ENCODE results near the gene PHIP. TPM values are rescaled to one million over a fixed set of nuclear protein-coding genes. Genes with fewer than 3 reads are reported as not detected.

Gene PHIP
- total RNA-seq, 2 experiments from 2014 or later: 23.0 to 23.5 TPM

- DNase-seq: no peak
- Mint-ChIP-seq H3K27me3 (ENCODE audit: low read depth) (no peaks in the 10 kb centered on the region), H3K4me3 (no peak overlapping the region), H3K9me3 (no peaks in the 10 kb centered on the region), H3K4me1 (ENCODE audit: low read depth) (peaks cover 18% of the 10 kb centered on the region), H3K27ac (no peak overlapping the region), H3K36me3 (ENCODE audit: low read depth) (peaks cover 6% of the 10 kb centered on the region)
- intact Hi-C loops (cut with micrococcal nuclease): no loop called here
- CTCF ChIA-PET: interaction anchor here (1.5 kb wide), 2 partner anchors 9 to 11 kb away, joined by 3 to 5 read pairs; no protein-coding TSS in a partner anchor
These were observed 11.7 kb downstream of the PHIP start for GRCh38 chr6:79066330-79066729.

DNA sequence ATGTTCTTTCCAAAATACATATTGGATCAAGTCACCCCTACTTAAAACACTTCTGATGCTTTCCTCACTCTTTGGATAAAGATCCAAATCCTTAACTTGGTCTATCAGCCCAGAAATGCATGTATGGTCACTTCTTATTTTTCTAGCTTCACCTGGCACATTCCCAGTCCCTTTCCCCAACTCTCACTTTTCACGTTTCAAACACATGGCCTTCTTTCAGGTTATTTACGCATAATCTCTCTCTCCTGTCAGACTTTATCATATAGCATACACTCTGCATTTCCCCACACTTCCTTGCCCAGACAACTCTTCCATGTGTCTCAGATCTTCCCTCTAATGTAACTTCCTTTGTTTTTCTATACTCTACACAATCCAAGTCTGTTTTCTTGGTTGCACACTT is 12.8 kb downstream of the PHIP start:
- H3K27ac Mint-ChIP-seq: no peak overlapping the region
- H3K4me3 Mint-ChIP-seq: no peak overlapping the region
- H3K36me3 Mint-ChIP-seq (ENCODE audit: low read depth): peaks cover 3% of the 10 kb centered on the region
- no peaks in the 10 kb centered on the region for H3K27me3 Mint-ChIP-seq (ENCODE audit: low read depth)
- peaks cover 9% of the 10 kb centered on the region for H3K4me1 Mint-ChIP-seq (ENCODE audit: low read depth)
- CTCF ChIA-PET: interaction anchor here (1.5 kb wide), 2 partner anchors 10 kb away, joined by 3 to 5 read pairs; no protein-coding TSS in a partner anchor
- H3K9me3 Mint-ChIP-seq: no peaks in the 10 kb centered on the region
- DNase-seq: no peak
- intact Hi-C loops (cut with micrococcal nuclease): no loop called here

- no peak for DNase-seq
- Mint-ChIP-seq H3K4me3 (no peak overlapping the region), H3K36me3 (ENCODE audit: low read depth) (peaks cover 5% of the 10 kb centered on the region), H3K27me3 (ENCODE audit: low read depth) (no peaks in the 10 kb centered on the region), H3K27ac (no peak overlapping the region), H3K4me1 (ENCODE audit: low read depth) (peaks cover 8% of the 10 kb centered on the region), H3K9me3 (no peaks in the 10 kb centered on the region)
- CTCF ChIA-PET: interaction anchor here (1.5 kb wide), 2 partner anchors 9 to 11 kb away, joined by 3 to 5 read pairs; no protein-coding TSS in a partner anchor
- intact Hi-C loops (cut with micrococcal nuclease): no loop called here
These were observed 13.4 kb downstream of the PHIP start for GRCh38 chr6:79064635-79065034.

- no peak for DNase-seq
- Mint-ChIP-seq H3K36me3 (ENCODE audit: low read depth) (peaks cover 11% of the 10 kb centered on the region), H3K4me1 (ENCODE audit: low read depth) (peaks cover 4% of the 10 kb centered on the region), H3K4me3 (no peak overlapping the region), H3K9me3 (no peaks in the 10 kb centered on the region), H3K27me3 (ENCODE audit: low read depth) (no peaks in the 10 kb centered on the region), H3K27ac (no peak overlapping the region)
- CTCF ChIA-PET: interaction anchor here (1.0 kb wide), 1 partner anchor 8 kb away, joined by 3 read pairs; no protein-coding TSS in a partner anchor
- intact Hi-C loops (cut with micrococcal nuclease): no loop called here
These were observed 15.3 kb downstream of the PHIP start for GRCh38 chr6:79062708-79063107.

- Mint-ChIP-seq H3K27ac (no peak overlapping the region), H3K4me3 (no peak overlapping the region), H3K4me1 (ENCODE audit: low read depth) (peaks cover 12% of the 10 kb centered on the region), H3K36me3 (ENCODE audit: low read depth) (peaks cover 42% of the 10 kb centered on the region), H3K9me3 (no peaks in the 10 kb centered on the region), H3K27me3 (ENCODE audit: low read depth) (no peaks in the 10 kb centered on the region)
- DNase-seq: no peak
- CTCF ChIA-PET: no interaction called here
- intact Hi-C loops (cut with micrococcal nuclease): no loop called here
These were observed 20.3 kb downstream of the PHIP start for GRCh38 chr6:79057746-79058145.

GRCh38 chr6:79056226-79056625 is 21.8 kb downstream of the PHIP start:
- CTCF ChIA-PET: interaction anchor here (1.2 kb wide), 1 partner anchor 9 kb away, joined by 5 read pairs; no protein-coding TSS in a partner anchor
- intact Hi-C loops (cut with micrococcal nuclease): no loop called here
- peaks cover 15% of the 10 kb centered on the region for H3K4me1 Mint-ChIP-seq (ENCODE audit: low read depth)
- H3K27me3 Mint-ChIP-seq (ENCODE audit: low read depth): no peaks in the 10 kb centered on the region
- H3K27ac Mint-ChIP-seq: no peak overlapping the region
- peaks cover 52% of the 10 kb centered on the region for H3K36me3 Mint-ChIP-seq (ENCODE audit: low read depth)
- no peak overlapping the region for H3K4me3 Mint-ChIP-seq
- peaks cover 5% of the 10 kb centered on the region for H3K9me3 Mint-ChIP-seq
- DNase-seq: no peak

- H3K27ac Mint-ChIP-seq: no peak overlapping the region
- H3K4me3 Mint-ChIP-seq: no peak overlapping the region
- intact Hi-C loops (cut with micrococcal nuclease): no loop called here
- H3K4me1 Mint-ChIP-seq (ENCODE audit: low read depth): peaks cover 19% of the 10 kb centered on the region
- H3K27me3 Mint-ChIP-seq (ENCODE audit: low read depth): no peaks in the 10 kb centered on the region
- DNase-seq: peak; percentile 21
- peaks cover 34% of the 10 kb centered on the region for H3K36me3 Mint-ChIP-seq (ENCODE audit: low read depth)
- H3K9me3 Mint-ChIP-seq: peaks cover 5% of the 10 kb centered on the region
- CTCF ChIA-PET: interaction anchor here (0.6 to 0.7 kb wide), 3 partner anchors 12 to 938 kb away, joined by 3 to 5 read pairs (median 4); no protein-coding TSS in a partner anchor
These were observed 29.4 kb downstream of the PHIP start for GRCh38 chr6:79048611-79049010.

GRCh38 chr6:79047072-79047471 is 31.0 kb downstream of the PHIP start:
- CTCF ChIA-PET: no interaction called here
- Mint-ChIP-seq H3K27me3 (ENCODE audit: low read depth) (no peaks in the 10 kb centered on the region), H3K4me1 (ENCODE audit: low read depth) (peaks cover 28% of the 10 kb centered on the region), H3K9me3 (peaks cover 3% of the 10 kb centered on the region), H3K4me3 (no peak overlapping the region), H3K36me3 (ENCODE audit: low read depth) (peaks cover 21% of the 10 kb centered on the region), H3K27ac (no peak overlapping the region)
- intact Hi-C loops (cut with micrococcal nuclease): no loop called here
- no peak for DNase-seq

GRCh38 chr6:79045966-79046365 is 32.1 kb downstream of the PHIP start:
- DNase-seq: no peak
- Mint-ChIP-seq H3K9me3 (no peaks in the 10 kb centered on the region), H3K27me3 (ENCODE audit: low read depth) (no peaks in the 10 kb centered on the region), H3K27ac (no peak overlapping the region), H3K4me1 (ENCODE audit: low read depth) (peaks cover 29% of the 10 kb centered on the region), H3K4me3 (no peak overlapping the region), H3K36me3 (ENCODE audit: low read depth) (peaks cover 20% of the 10 kb centered on the region)
- CTCF ChIA-PET: no interaction called here
- intact Hi-C loops (cut with micrococcal nuclease): no loop called here

GRCh38 chr6:79042799-79043126 is 35.3 kb downstream of the PHIP start:
- no peak for DNase-seq
- Mint-ChIP-seq H3K9me3 (no peaks in the 10 kb centered on the region), H3K27ac (no peak overlapping the region), H3K27me3 (ENCODE audit: low read depth) (no peaks in the 10 kb centered on the region), H3K36me3 (ENCODE audit: low read depth) (peaks cover 30% of the 10 kb centered on the region), H3K4me1 (ENCODE audit: low read depth) (peaks cover 46% of the 10 kb centered on the region), H3K4me3 (no peak overlapping the region)
- CTCF ChIA-PET: no interaction called here
- intact Hi-C loops (cut with micrococcal nuclease): loop anchor here (1.0 kb wide), 1 partner anchor 293 kb away; no protein-coding TSS in a partner anchor

DNA sequence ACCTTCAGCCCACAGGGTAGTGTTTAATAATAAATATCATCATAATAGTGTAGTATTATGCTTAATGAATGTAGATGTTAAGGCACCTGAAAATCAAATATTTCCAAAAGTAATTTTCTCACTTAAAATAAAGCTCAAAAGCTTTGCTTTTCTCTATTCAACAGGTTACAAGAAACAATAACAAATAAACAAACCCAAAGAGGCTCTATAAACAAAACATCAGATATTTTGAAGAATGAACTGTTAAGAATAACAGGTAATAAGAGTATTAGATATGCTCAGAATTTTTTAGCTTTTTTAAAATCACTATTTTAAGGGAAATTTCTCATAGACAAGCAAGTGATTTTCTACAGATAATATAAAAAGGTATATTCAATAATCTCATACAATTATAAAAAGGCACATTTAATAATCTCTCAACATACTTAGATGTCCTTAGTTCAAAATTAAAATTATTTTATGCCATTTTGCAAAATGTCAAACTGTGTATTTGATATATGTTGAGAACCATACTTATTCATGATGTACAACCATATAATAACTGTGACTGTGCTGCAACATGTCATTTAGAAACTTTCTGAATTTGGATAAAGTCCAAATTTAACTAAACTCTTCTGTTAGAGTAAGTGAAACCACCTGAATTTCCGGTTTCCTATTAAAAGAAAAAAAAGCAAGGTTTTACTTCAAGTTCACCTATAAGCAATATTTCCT is 35.8 kb downstream of the PHIP start:
- Mint-ChIP-seq H3K27ac (no peak overlapping the region), H3K36me3 (ENCODE audit: low read depth) (peaks cover 30% of the 10 kb centered on the region), H3K4me3 (no peak overlapping the region), H3K4me1 (ENCODE audit: low read depth) (peaks cover 48% of the 10 kb centered on the region), H3K9me3 (no peaks in the 10 kb centered on the region), H3K27me3 (ENCODE audit: low read depth) (no peaks in the 10 kb centered on the region)
- no peak for DNase-seq
- CTCF ChIA-PET: interaction anchor here (0.8 kb wide), 1 partner anchor 25 kb away, joined by 3 read pairs; no protein-coding TSS in a partner anchor
- intact Hi-C loops (cut with micrococcal nuclease): loop anchor here (1.0 kb wide), 1 partner anchor 293 kb away; no protein-coding TSS in a partner anchor

- Mint-ChIP-seq H3K4me3 (no peak overlapping the region), H3K36me3 (ENCODE audit: low read depth) (peaks cover 35% of the 10 kb centered on the region), H3K9me3 (no peaks in the 10 kb centered on the region), H3K27ac (no peak overlapping the region), H3K4me1 (ENCODE audit: low read depth) (peaks cover 51% of the 10 kb centered on the region), H3K27me3 (ENCODE audit: low read depth) (no peaks in the 10 kb centered on the region)
- intact Hi-C loops (cut with micrococcal nuclease): loop anchor here (1.0 kb wide), 1 partner anchor 36 kb away; no protein-coding TSS in a partner anchor
- CTCF ChIA-PET: interaction anchor here (0.8 kb wide), 1 partner anchor 47 kb away, joined by 3 read pairs; no protein-coding TSS in a partner anchor
- DNase-seq: peak; percentile 33
These were observed 38.0 kb downstream of the PHIP start for GRCh38 chr6:79040083-79040482.

GRCh38 chr6:79038061-79038460 is 40.0 kb downstream of the PHIP start:
- Mint-ChIP-seq H3K27ac (no peak overlapping the region), H3K9me3 (no peaks in the 10 kb centered on the region), H3K36me3 (ENCODE audit: low read depth) (peaks cover 46% of the 10 kb centered on the region), H3K27me3 (ENCODE audit: low read depth) (no peaks in the 10 kb centered on the region), H3K4me1 (ENCODE audit: low read depth) (peaks cover 59% of the 10 kb centered on the region), H3K4me3 (no peak overlapping the region)
- DNase-seq: no peak
- intact Hi-C loops (cut with micrococcal nuclease): no loop called here
- CTCF ChIA-PET: no interaction called here
